Stimulated activated CD4-positive, alpha-beta T cell treated with anti-CD3 and anti-CD28 coated beads, Interleukin-2, amount 100 ng/mL, for 4 hours (primary cell): ENCODE results near the gene C5orf52.
"Not testable (repeated sequence)": the region's sequence is repeated elsewhere in the genome, so short reads cannot be mapped to it uniquely, and the experiment has no call there.

Experiments
- DNase-seq: peaks from one replicate; pipeline ENCODE4 v3.0.0-alpha.2; 2020; ENCODE audit warnings: low read depth

The C5orf52 gene

GRCh38 chr5:157677931-157678330 lies 6.6 kb downstream of the C5orf52 start:
- no peak for DNase-seq

- DNase-seq: no peak
Measured at GRCh38 chr5:157679801-157680200, 8.5 kb downstream of the C5orf52 start.

GRCh38 chr5:157680239-157680638 lies 8.9 kb downstream of the C5orf52 start:
- no peak for DNase-seq

- no peak for DNase-seq
Measured at GRCh38 chr5:157681048-157681447, 9.7 kb downstream of the C5orf52 start.

GRCh38 chr5:157682257-157682656 lies 10.9 kb downstream of the C5orf52 start:
- DNase-seq: no peak

- DNase-seq: not testable (repeated sequence)
Measured at GRCh38 chr5:157686276-157687197, 15.2 kb downstream of the C5orf52 start.

- no peak for DNase-seq
Measured at GRCh38 chr5:157687198-157687554, 15.8 kb downstream of the C5orf52 start.

GRCh38 chr5:157689942-157690689 lies 18.8 kb downstream of the C5orf52 start:
- DNase-seq: no peak

GRCh38 chr5:157690690-157691433 lies 19.5 kb downstream of the C5orf52 start:
- DNase-seq: no peak

GRCh38 chr5:157693816-157694215 lies 22.5 kb downstream of the C5orf52 start:
- DNase-seq: not testable (repeated sequence)

GRCh38 chr5:157696154-157696553 lies 24.8 kb downstream of the C5orf52 start:
- DNase-seq: not testable (repeated sequence)

- DNase-seq: not testable (repeated sequence)
Measured at GRCh38 chr5:157698674-157699073, 27.3 kb downstream of the C5orf52 start.

GRCh38 chr5:157703736-157704135 lies 32.4 kb downstream of the C5orf52 start:
- DNase-seq: no peak

GRCh38 chr5:157708866-157709265 lies 37.5 kb downstream of the C5orf52 start:
- DNase-seq: no peak

GRCh38 chr5:157709346-157709745 lies 38.0 kb downstream of the C5orf52 start:
- DNase-seq: no peak

- no peak for DNase-seq
Measured at GRCh38 chr5:157710431-157710830, 39.1 kb downstream of the C5orf52 start.

- no peak for DNase-seq
Measured at GRCh38 chr5:157710882-157711281, 39.5 kb downstream of the C5orf52 start.

GRCh38 chr5:157713830-157714595 lies 42.7 kb downstream of the C5orf52 start:
- DNase-seq: no peak

GRCh38 chr5:157714596-157714864 lies 43.2 kb downstream of the C5orf52 start:
- DNase-seq: no peak

GRCh38 chr5:157718519-157718918 lies 47.2 kb downstream of the C5orf52 start:
- no peak for DNase-seq

GRCh38 chr5:157719245-157719644 lies 47.9 kb downstream of the C5orf52 start:
- no peak for DNase-seq

- DNase-seq: no peak
Measured at GRCh38 chr5:157721159-157721558, 49.8 kb downstream of the C5orf52 start.
